Right ventricle myocardium superior (tissue), 1 donor: Measurements from ENCODE around the gene SRD5A1. TPM values are rescaled to one million over a fixed set of nuclear protein-coding genes. Genes with fewer than 3 reads are reported as not detected.
"Not testable (repeated sequence)": the region's sequence is repeated elsewhere in the genome, so short reads cannot be mapped to it uniquely, and the experiment has no call there.

Experiments
- ATAC-seq: fragments of 200-7000 bp; cut with Tn5 transposase; one replicate; pipeline ENCODE4 v1.9.1; 2020; ENCODE audit warnings: mild to moderate bottlenecking; ENCODE audit not compliant: poor library complexity
- DNase-seq: peaks from one replicate; pipeline ENCODE4 v3.0.0-alpha.2; 2020
- intact Hi-C: fragments of 100-400 bp; cut with DNase I; formaldehyde crosslinking; loops from one replicate; pipeline ENCODE4 v1.11.2; 2022
- total RNA-seq: library from RNA; stranded (reverse); fragmentation: NEBNext Ultra II Directional; extraction: Animal tissue kit (Norgen Biotek cat#: 25700); gene quantifications from one replicate; pipeline ENCODE4 v1.2.1, GENCODE V29; 2021
- donor health status: DM: no; HTN: yes; CAD: no; lungs with severe emphysema.

Gene SRD5A1
- total RNA-seq, 1 donor from 2014 or later = 2.1 TPM

- ATAC-seq = no peak
- no peak for DNase-seq
- intact Hi-C loops = loop anchor here (5.0 kb wide), 1 partner anchor 112 kb away; no protein-coding TSS in a partner anchor
Observed at GRCh38 chr5:6634788-6635430, 1.7 kb downstream of the SRD5A1 start.

- DNase-seq (no peak), ATAC-seq (no peak)
- intact Hi-C loops = no loop called here
Observed at GRCh38 chr5:6636293-6636692, 3.1 kb downstream of the SRD5A1 start.

DNA sequence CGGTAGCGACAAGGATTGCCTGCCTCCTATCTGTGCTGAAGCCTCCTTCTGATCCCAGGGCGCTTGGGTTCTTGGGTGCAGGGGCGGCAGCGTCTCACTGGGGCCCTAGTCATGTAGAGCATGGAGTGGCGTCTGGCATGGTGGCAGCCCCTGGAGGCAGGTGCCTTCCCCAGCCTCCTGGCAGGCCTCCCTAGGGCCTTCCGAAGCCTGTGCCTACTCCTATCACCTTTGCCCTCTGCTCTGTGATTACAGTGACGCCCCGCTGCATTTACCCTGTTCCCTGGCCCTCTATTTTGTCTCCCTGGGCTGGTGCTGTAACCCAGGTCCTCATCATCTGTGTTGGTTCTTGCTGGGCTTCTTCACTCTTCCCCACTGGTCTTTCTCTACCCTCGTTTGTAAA, 3.8 kb downstream of the SRD5A1 start:
- DNase-seq (no peak), ATAC-seq (no peak)
- intact Hi-C loops = no loop called here

GRCh38 chr5:6637590-6637989, 4.3 kb downstream of the SRD5A1 start:
- ATAC-seq (no peak), DNase-seq (no peak)
- intact Hi-C loops = no loop called here

DNA sequence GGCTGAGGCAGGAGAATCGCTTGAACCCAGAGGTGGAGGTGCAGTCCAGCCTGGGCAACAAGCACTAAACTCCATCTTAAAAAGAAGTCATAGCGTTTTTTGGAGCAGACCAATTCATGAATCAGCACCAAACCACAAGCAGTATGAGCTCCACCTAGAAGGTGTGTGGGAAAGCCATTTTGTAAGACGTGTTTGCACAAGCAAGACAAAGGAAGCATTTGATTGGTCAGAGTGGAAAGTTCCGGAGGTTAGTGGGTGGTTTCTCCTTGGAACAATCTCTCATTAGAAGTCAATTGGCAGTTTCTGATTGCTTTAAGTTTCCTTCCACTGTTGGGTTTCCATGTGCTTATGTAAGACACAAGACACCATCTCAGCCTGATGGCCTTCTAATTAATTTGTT, 5.0 kb downstream of the SRD5A1 start:
- intact Hi-C loops = no loop called here
- ATAC-seq (no peak), DNase-seq (no peak)

GRCh38 chr5:6642655-6643054, 9.4 kb downstream of the SRD5A1 start:
- ATAC-seq (no peak), DNase-seq (no peak)
- intact Hi-C loops = no loop called here

- DNase-seq (no peak), ATAC-seq (no peak)
- intact Hi-C loops = no loop called here
Observed at GRCh38 chr5:6644794-6645241, 11.6 kb downstream of the SRD5A1 start.

DNA sequence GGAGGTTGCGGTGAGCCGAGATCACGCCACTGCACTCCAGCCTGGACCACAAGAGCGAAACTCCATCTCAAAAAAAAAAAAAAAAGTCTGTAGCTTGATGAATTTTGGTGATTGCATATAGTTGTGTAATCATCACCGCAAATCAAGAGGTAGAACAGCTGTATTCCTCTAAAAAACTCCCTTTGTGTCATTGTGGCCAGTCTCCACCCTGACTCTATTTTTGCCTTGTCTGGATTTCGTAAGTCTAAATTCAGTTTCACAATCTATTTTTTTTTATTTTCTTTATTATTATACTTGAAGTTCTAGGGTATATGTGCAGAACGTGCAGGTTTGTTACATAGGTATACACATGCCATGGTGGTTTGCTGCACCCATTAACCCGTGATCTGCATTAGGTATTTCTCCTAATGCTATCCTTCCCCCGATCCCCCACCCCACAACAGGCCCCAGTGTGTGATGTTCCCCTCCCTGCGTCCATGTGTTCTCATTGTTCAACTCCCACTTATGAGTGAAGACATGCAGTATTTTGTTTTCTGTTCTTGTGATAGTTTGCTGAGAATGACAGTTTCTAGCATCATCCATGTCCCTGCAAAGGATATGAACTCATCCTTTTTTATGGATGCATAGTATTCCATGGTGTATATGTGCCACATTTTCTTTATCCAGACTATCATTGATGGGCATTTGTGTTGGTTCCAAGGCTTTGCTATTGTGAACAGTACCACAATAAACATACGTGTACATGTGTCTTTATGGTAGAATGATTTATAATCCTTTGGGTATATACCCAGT, 12.5 kb downstream of the SRD5A1 start:
- ATAC-seq, intact Hi-C loops, DNase-seq: not testable (repeated sequence)

GRCh38 chr5:6649186-6649585, 15.9 kb downstream of the SRD5A1 start:
- ATAC-seq (no peak), DNase-seq (no peak)
- intact Hi-C loops = no loop called here

DNA sequence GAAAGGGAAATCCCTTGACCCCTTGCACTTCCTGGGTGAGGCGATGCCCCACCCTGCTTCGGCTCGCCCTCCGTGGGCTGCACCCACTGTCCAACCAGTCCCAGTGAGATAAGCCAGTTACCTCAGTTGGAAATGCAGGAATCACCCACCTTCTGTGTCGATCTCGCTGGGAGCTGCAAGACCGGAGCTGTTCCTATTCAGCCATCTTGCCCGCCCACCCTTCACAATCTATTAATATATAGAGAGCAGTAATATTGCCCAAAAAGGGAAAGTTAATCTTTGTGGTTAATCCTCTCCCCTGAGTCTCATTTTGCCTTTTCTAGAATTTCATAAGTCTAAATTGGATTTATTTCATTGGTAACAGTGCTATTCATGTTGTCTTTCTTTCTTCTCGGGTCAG, 16.4 kb downstream of the SRD5A1 start:
- intact Hi-C loops = no loop called here
- DNase-seq (no peak), ATAC-seq (no peak)

- intact Hi-C loops = no loop called here
- no peak for ATAC-seq
- DNase-seq = no peak
Observed at GRCh38 chr5:6652025-6652424, 18.8 kb downstream of the SRD5A1 start.

GRCh38 chr5:6655432-6655831, 22.2 kb downstream of the SRD5A1 start:
- ATAC-seq = no peak
- no peak for DNase-seq
- intact Hi-C loops = no loop called here

- DNase-seq (no peak), ATAC-seq (no peak)
- intact Hi-C loops = no loop called here
Observed at GRCh38 chr5:6656680-6657079, 23.4 kb downstream of the SRD5A1 start.

DNA sequence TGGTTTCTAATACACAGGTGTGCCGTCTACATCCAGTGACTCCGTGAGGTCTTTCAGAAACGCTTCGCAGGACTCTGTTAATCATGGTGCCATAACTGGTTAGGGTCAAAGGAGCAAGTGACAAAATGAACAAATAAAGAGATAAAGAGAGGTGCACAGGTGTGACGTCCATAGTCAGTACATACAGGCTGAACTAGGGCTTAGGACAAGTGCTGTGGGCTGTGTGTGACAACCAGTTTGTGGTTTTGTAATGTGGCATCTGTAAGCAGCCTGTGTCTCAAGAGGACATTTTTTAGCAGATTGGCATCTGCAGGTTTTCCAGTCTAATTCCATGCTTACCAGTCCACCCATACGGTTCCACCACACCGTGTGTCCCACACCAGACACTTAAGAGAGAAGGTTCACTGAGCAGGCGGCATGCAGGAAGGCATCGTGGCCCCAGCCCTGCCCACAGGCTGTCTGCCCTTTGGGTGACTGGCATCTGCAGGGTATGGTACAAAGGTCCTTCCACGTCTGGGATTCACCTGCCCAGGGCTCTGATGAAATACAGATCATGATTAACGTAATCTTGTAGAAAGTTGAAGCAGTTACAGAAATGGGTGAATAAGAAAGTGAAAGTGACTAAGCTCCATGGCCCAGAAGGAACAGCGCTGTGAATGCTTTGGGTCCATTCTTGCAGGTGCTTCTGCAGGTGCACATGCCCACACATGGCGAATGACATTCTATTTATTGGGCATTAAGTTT, 26.9 kb downstream of the SRD5A1 start:
- ATAC-seq (no peak), DNase-seq (no peak)
- intact Hi-C loops = no loop called here

- no peak for ATAC-seq
- intact Hi-C loops = no loop called here
- DNase-seq = no peak
Observed at GRCh38 chr5:6660688-6661087, 27.4 kb downstream of the SRD5A1 start.

DNA sequence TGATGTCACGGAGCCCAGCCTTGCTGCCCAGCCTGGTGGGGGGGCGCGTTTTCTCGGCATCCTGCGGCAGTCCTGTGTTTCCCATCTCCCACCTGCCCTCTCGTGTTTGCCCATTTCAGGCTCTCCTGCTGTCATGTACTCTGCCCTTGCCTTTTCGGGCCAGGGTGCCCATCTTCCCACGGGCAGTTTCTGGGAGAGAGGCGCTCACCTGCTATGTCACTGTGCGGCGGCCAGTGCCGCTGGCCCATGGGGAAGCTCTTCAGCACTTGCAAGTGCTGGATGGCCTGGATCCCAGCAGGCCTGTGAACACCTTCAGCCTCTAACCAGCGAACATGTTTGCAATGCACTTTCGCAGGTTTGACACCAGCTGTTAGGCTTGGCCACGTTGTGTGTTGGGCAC, 33.5 kb downstream of the SRD5A1 start:
- no peak for ATAC-seq
- intact Hi-C loops = no loop called here
- no peak for DNase-seq

- ATAC-seq = no peak
Observed at GRCh38 chr5:6667648-6668047, 34.4 kb downstream of the SRD5A1 start.

DNA sequence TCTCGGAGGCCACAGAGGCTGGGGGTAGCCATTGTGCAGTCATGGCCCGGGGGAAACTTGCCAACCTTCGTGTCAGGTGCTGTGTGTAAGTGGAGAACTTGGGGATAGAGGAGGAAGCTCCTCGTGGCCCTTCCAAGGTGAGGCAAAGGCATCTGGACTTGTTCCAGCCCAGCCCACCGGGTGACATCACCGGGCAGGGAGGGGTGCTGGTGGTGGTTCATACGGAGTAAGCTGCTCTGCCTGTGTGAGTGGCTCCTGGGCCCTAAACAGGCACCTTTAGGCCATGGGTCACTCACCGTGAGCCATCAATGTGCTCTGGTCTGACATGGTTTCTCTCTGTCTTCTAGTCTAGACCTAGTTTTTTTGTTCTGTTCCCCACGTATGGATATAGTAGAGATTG, 35.5 kb downstream of the SRD5A1 start:
- DNase-seq, ATAC-seq, intact Hi-C loops: not testable (repeated sequence)

More at GRCh38 chr5:6667648-6668047, 34.4 kb downstream of the SRD5A1 start:
- DNase-seq = no peak
- intact Hi-C loops = no loop called here

DNA sequence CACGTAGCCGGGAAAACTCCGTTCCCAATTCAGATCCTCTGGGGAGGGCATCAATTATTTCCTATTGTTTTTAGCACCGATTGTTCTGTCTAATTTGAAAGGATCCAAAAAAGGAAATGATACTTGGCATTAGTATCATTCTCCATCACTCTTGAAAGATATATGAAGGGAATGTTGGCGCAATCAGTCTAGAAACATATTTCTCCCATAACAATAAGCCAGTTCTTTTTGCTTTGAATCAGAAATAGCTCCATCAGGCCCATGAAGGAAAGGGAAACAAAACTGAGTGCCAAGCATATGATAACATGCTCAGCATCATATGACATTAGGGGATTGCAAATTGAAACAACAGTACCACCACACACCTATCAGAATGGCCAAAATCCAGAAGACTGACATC, 39.8 kb downstream of the SRD5A1 start:
- intact Hi-C loops = no loop called here
- no peak for ATAC-seq
- no peak for DNase-seq

- intact Hi-C loops = no loop called here
- no peak for DNase-seq
- ATAC-seq = no peak
Observed at GRCh38 chr5:6673963-6674362, 40.7 kb downstream of the SRD5A1 start.
